Psoas muscle (tissue), 8 donors: Measurements from ENCODE around the gene LRRTM2. TPM values are rescaled to one million over a fixed set of nuclear protein-coding genes. Genes with fewer than 3 reads are reported as not detected.
"Not testable (repeated sequence)": the region's sequence is repeated elsewhere in the genome, so short reads cannot be mapped to it uniquely, and the experiment has no call there.

ENCODE experiments used
- ATAC-seq, 4 donors: fragments of 200-7000 bp; cut with Tn5 transposase; one replicate each; pipeline ENCODE4 v1.9.1; 2020; ENCODE audit warnings: moderate library complexity in 3 of 4, mild to moderate bottlenecking in 2 of 4
- DNase-seq, 2 donors: peaks; one replicate each; pipeline ENCODE4 v3.0.0-alpha.2; 2020
- H3K27ac ChIP-seq: fragments of 200-600 bp; one replicate; pipeline ENCODE4 v1.8.0; 2022
- H3K27me3 ChIP-seq, 3 donors: fragments of 200-600 bp in 1 of 3; one replicate each; pipeline versions ENCODE4 v1.6.1 to v1.8.0; 2013 to 2022; ENCODE audit warnings: low read length in 2 of 3, mild to moderate bottlenecking in 2 of 3, moderate library complexity in 1 of 3; ENCODE audit not compliant: insufficient read depth in 3 of 3
- H3K36me3 ChIP-seq, 2 donors: fragments of 200-600 bp in 1 of 2; one replicate each; pipeline versions ENCODE4 v1.6.1 to v1.8.0; 2013 to 2022; ENCODE audit warnings: low read depth in 1 of 2, mild to moderate bottlenecking in 1 of 2, moderate library complexity in 1 of 2; ENCODE audit not compliant: insufficient read depth in 1 of 2
- H3K4me1 ChIP-seq: fragments of 200-600 bp; one replicate; pipeline ENCODE4 v1.8.0; 2022
- H3K4me3 ChIP-seq: fragments of 200-600 bp; one replicate; pipeline ENCODE4 v1.8.0; 2022; ENCODE audit warnings: mild to moderate bottlenecking
- H3K9me3 ChIP-seq: fragments of 200-600 bp; one replicate; pipeline ENCODE4 v1.8.0; 2022
- WGBS, 3 donors: extraction: QIAGEN DNeasy Blood & Tissue Kit; methylation state at CpG; one replicate each; pipeline versions ENCODE4 v1.1.6 to v1.1.7; 2013; 5-methylcytosine and 5-hydroxymethylcytosine counted together
- intact Hi-C, 2 donors: fragments of 100-400 bp; cut with DNase I; formaldehyde crosslinking; loops; one replicate each; pipeline versions ENCODE4 v1.11.0 to v1.14.2; 2022
- polyA plus RNA-seq, 3 donors: library from polyadenylated mRNA; stranded (reverse); fragments of 200-250 nt; gene quantifications; one replicate each; pipeline ENCODE4 v1.2.3, GENCODE V29; 2013
- total RNA-seq, 4 donors: library from RNA; stranded (reverse); fragmentation: NEBNext Ultra II Directional in 2 of 4; extraction: Animal tissue kit (Norgen Biotek cat#: 25700) in 2 of 4; gene quantifications; one replicate each; pipeline versions ENCODE4 v1.2.1 to v1.2.4, GENCODE V29; 2021 to 2023
- TF ChIP-seq, protein P1 (sequence below): fragments of 200-600 bp; IDR thresholded peaks from one replicate; pipeline ENCODE4 v1.8.0; 2022; ENCODE audit warnings: antibody characterized with exemption
- donor health status: healthy with polysubstance abuse.
- donor health status: DM: no; HTN: no; CAD: no; lungs with moderate emphysema.
- donor health status: Bipolar disorder and iron deficiency.
- donor health status: healthy.
- donor health status: DM: yes; HTN: yes; CAD: no.
- donor health status: DM: no; HTN: no; CAD: no.
- donor health status: DM: no; HTN: no; CAD: no.
- donor health status: DM: yes; HTN: yes; CAD: no.

The LRRTM2 gene
- total and polyA plus RNA-seq, 7 donors: 0.03 to 0.28 (median 0.20) TPM; not detected in 1

DNA sequence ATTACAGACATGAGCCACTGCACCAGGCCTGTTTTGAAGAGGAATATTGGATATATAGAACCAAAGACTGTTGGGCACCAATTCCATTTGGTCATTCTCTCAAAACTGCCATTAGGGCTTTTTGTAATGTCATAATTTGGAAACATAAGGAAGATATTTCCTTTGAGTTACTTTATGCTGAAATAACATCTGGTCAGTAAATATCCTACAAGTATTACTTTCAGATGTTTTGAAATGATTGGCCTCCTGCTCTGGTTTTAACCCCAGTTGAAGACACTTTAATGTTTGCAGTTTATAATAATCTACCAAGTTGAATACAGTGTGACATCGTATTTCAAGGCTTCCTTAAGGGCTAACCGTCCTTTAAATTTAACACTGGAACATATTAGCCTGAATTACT is 33.6 kb downstream of the LRRTM2 start:
- H3K27ac ChIP-seq: peak overlapping the region; percentile 46
- TF ChIP-seq, protein P1, sequence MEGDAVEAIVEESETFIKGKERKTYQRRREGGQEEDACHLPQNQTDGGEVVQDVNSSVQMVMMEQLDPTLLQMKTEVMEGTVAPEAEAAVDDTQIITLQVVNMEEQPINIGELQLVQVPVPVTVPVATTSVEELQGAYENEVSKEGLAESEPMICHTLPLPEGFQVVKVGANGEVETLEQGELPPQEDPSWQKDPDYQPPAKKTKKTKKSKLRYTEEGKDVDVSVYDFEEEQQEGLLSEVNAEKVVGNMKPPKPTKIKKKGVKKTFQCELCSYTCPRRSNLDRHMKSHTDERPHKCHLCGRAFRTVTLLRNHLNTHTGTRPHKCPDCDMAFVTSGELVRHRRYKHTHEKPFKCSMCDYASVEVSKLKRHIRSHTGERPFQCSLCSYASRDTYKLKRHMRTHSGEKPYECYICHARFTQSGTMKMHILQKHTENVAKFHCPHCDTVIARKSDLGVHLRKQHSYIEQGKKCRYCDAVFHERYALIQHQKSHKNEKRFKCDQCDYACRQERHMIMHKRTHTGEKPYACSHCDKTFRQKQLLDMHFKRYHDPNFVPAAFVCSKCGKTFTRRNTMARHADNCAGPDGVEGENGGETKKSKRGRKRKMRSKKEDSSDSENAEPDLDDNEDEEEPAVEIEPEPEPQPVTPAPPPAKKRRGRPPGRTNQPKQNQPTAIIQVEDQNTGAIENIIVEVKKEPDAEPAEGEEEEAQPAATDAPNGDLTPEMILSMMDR: no peak
- no peak overlapping the region for H3K4me3 ChIP-seq
- 70 to 85% (median 85%) methylated on average over 2 of the region's 2 CpGs for WGBS, 3 donors
- H3K9me3 ChIP-seq: no peaks in the 10 kb centered on the region
- H3K36me3 ChIP-seq: no peaks in the 10 kb centered on the region
- H3K4me1 ChIP-seq: peaks cover 63% of the 10 kb centered on the region
- intact Hi-C loops: no loop called here
- H3K27me3 ChIP-seq: no peaks in the 10 kb centered on the region
- DNase-seq: no peak
- no peak for ATAC-seq

DNA sequence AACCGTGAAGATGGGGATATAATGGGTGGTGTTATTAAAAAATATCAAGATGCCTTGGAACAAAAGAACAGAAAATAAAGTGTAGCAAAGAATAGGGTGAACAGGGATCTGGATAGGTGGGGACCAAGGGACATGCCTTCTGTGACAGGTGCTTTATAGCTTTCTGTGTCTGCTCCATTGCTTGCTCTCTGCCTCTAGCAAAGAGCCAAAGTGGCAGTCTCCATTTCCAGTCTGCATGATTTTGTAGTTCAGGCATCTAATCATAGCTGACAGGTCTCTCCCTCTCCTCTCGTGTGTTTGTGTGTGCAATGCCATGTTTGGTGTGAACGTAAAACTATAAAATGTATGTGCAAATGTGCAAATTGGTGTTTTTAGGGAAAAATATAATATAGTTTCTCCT is 35.0 kb downstream of the LRRTM2 start:
- 26 to 62% (median 38%) methylated on average over 3 of the region's 3 CpGs for WGBS, 3 donors
- H3K9me3 ChIP-seq: no peaks in the 10 kb centered on the region
- H3K4me3 ChIP-seq: no peak overlapping the region
- peak in 3 of 4 donors; percentile 56 to 62 (median 59) for ATAC-seq
- intact Hi-C loops: no loop called here
- no peak for DNase-seq
- TF ChIP-seq, protein P1: no peak
- peak overlapping the region; percentile 62 for H3K27ac ChIP-seq
- H3K36me3 ChIP-seq: no peaks in the 10 kb centered on the region
- peaks cover 54% of the 10 kb centered on the region for H3K4me1 ChIP-seq
- no peaks in the 10 kb centered on the region for H3K27me3 ChIP-seq

DNA sequence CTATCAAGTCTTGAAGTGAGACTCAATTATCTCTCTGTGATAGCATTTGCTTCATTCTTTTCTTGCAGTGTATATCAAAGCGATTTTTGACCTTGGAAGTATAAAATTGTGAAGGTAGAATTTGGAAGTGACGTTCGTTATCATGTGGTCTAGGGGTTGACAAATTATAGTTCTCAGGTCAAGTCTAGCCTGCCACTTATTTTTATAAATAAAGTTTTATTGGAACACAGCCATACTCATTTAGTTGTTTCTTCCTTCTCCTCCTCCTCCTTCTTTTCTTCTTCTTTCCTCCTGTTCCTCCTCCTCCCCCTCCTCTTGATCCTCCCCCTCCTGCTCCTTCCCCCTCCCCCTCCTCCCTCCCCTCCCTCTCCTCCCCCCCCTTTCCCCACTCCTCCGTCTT is 38.0 kb downstream of the LRRTM2 start:
- Histone ChIP-seq H3K9me3 (no peaks in the 10 kb centered on the region), H3K4me3 (no peak overlapping the region), H3K36me3 (no peaks in the 10 kb centered on the region), H3K27ac (no peak overlapping the region), H3K27me3 (no peaks in the 10 kb centered on the region), H3K4me1 (peaks cover 41% of the 10 kb centered on the region)
- DNase-seq: no peak
- 92 to 94% (median 93%) methylated on average over 4 of the region's 4 CpGs for WGBS, 3 donors
- TF ChIP-seq, protein P1: no peak
- intact Hi-C loops: no loop called here
- ATAC-seq: no peak

DNA sequence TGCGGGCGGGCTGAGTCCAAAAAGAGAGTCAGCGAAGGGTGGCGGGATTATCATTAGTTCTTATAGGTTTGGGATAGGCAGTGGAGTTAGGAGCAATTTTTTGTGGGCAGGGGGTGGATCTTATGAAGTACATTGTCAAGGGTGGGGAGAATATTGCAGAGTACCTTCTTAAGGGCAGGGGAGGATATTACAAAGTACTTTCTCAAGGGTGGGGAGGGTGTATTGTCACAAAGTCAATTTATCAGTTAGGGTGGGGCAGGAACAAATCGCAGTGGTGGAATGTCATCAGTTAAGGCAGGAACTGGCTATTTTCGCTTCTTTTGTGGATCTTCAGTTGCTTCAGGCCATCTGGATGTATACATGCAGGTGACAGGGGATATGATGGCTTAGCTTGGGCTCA is 40.3 kb downstream of the LRRTM2 start:
- ATAC-seq, intact Hi-C loops, DNase-seq, H3K36me3 ChIP-seq, H3K9me3 ChIP-seq, H3K27me3 ChIP-seq, H3K27ac ChIP-seq, H3K4me3 ChIP-seq: not testable (repeated sequence)
- peaks cover 26% of the 10 kb centered on the region for H3K4me1 ChIP-seq
- 78 to 90% (median 82%) methylated on average over 6 of the region's 6 CpGs for WGBS, 3 donors

DNA sequence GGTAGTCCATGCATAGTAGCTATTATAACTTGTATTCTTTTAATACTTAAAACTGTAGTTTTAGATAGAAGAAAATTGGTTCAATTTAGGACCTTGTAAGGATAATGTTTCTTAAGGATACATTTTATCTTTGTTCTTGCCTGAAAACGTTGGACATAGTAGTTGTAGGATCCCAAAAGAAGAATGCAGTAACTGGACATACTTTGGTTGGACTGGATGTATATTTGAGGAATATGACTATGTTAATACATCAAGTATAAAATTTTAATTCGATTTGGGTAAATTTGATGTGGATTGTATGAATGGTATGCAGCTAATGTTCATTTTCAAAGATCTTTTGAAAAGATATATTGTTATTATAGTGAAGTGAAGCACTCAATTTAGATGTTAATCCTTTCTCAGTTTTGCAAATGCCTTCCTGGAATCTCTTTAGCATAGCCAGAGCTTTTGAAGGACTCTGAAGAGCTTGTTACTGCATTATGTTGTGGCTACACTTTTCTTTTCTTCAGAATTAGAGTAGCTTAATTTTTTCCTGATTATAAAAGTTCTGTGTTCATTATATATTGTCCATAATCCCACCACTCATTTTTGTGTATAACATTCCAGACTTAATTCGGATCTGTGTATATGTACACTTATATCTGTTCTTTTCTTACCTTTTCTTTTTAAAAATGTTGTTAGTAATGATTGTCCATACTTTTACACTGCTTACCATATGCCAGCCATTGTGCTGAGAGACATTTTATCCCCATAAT is 41.2 kb downstream of the LRRTM2 start:
- H3K27me3 ChIP-seq: no peaks in the 10 kb centered on the region
- H3K4me1 ChIP-seq: peaks cover 25% of the 10 kb centered on the region
- no peaks in the 10 kb centered on the region for H3K9me3 ChIP-seq
- H3K4me3 ChIP-seq: no peak overlapping the region
- peaks cover 2 to 4% of the 10 kb centered on the region in 2 donors for H3K36me3 ChIP-seq
- 31 to 35% (median 33%) methylated on average over 3 of the region's 3 CpGs for WGBS, 3 donors
- TF ChIP-seq, protein P1: no peak
- no peak for DNase-seq
- intact Hi-C loops: no loop called here
- ATAC-seq: no peak
- H3K27ac ChIP-seq: no peak overlapping the region
